Spleen (tissue), 11 donors: Measurements from ENCODE around the gene TCTA. TPM values are rescaled to one million over a fixed set of nuclear protein-coding genes. Genes with fewer than 3 reads are reported as not detected.
A peak's percentile ranks its signal among the peaks of the same experiment; 100 is the strongest.
"Not testable (repeated sequence)": the region's sequence is repeated elsewhere in the genome, so short reads cannot be mapped to it uniquely, and the experiment has no call there.

Source experiments
- DNase-seq: peaks from one replicate; pipeline ENCODE4 v3.0.0-alpha.2; 2020
- H3K27ac ChIP-seq, 8 donors: fragments of 200-600 bp; sonication (generic) in 7 of 8; 1 replicate in 4 of 8; 2 replicates in 4 of 8; pipeline versions ENCODE4 v1.5.0 to v1.8.0; 2016 to 2021; ENCODE audit warnings: inconsistent platforms in 4 of 8, mild to moderate bottlenecking in 4 of 8, moderate library complexity in 1 of 8
- H3K27me3 ChIP-seq, 7 donors: fragments of 200-600 bp; sonication (generic) in 6 of 7; replicated peaks in 1 of 7; 1 replicate in 4 of 7; 2 replicates in 3 of 7; pipeline versions ENCODE4 v1.5.0 to v1.8.0; 2016 to 2021; ENCODE audit warnings: inconsistent platforms in 3 of 7, mild to moderate bottlenecking in 1 of 7
- H3K36me3 ChIP-seq, 6 donors: fragments of 200-600 bp; sonication (generic) in 5 of 6; 1 replicate in 4 of 6; 2 replicates in 2 of 6; pipeline versions ENCODE4 v1.5.0 to v1.8.0; 2016 to 2021; ENCODE audit warnings: inconsistent platforms in 2 of 6
- H3K4me1 ChIP-seq, 6 donors: fragments of 200-600 bp; sonication (generic) in 5 of 6; 1 replicate in 3 of 6; 2 replicates in 3 of 6; pipeline versions ENCODE4 v1.5.0 to v1.8.0; 2016 to 2021; ENCODE audit warnings: inconsistent platforms in 3 of 6
- H3K4me3 ChIP-seq, 8 donors: fragments of 200-600 bp; sonication (generic) in 7 of 8; 1 replicate in 4 of 8; 2 replicates in 4 of 8; pipeline versions ENCODE4 v1.5.0 to v1.8.0; 2016 to 2021; ENCODE audit warnings: inconsistent platforms in 4 of 8, mild to moderate bottlenecking in 4 of 8, moderate library complexity in 2 of 8
- H3K9me3 ChIP-seq, 8 donors: fragments of 200-600 bp; sonication (generic) in 7 of 8; 1 replicate in 4 of 8; 2 replicates in 4 of 8; pipeline versions ENCODE4 v1.5.0 to v1.8.0; 2016 to 2021; ENCODE audit warnings: inconsistent platforms in 4 of 8
- CTCF ChIP-seq, 11 experiments: fragments of 200-600 bp in 7 of 11; fragments of 450-650 bp in 4 of 11; sonication (generic) in 4 of 11; IDR thresholded peaks in 8 of 11; conservative IDR thresholded peaks in 3 of 11; 1 replicate in 7 of 11; 2 replicates in 4 of 11; pipeline versions ENCODE4 v1.4.0 to v1.8.0; 2016 to 2021; ENCODE audit warnings: antibody characterized with exemption in 11 of 11, inconsistent platforms in 4 of 11, mild to moderate bottlenecking in 1 of 11
- POLR2A ChIP-seq, 3 donors: fragments of 450-650 bp; IDR thresholded peaks; one replicate each; pipeline ENCODE4 v1.5.1; 2017; ENCODE audit warnings: antibody characterized with exemption in 3 of 3, mild to moderate bottlenecking in 1 of 3
- POLR2AphosphoS5 ChIP-seq, 3 donors: sonication (generic); formaldehyde crosslinking; IDR thresholded peaks; one replicate each; pipeline ENCODE4 v1.5.1; 2017; ENCODE audit warnings: antibody characterized with exemption in 3 of 3
- WGBS, 5 donors: extraction: QIAGEN DNeasy Blood & Tissue Kit in 3 of 5; methylation state at CpG; one replicate each; pipeline versions ENCODE4 v1.1.5 to v1.1.7; 2013 to 2018; 5-methylcytosine and 5-hydroxymethylcytosine counted together
- intact Hi-C: fragments of 100-400 bp; cut with DNase I; formaldehyde crosslinking; loops from one replicate; pipeline ENCODE4 v1.15.0; 2023; ENCODE audit warnings: low total_unique reads
- polyA plus RNA-seq, 3 donors: library from polyadenylated mRNA; stranded (reverse); fragments of 200-250 nt; gene quantifications; one replicate each; pipeline ENCODE4 v1.2.1, GENCODE V29; 2013
- total RNA-seq, 7 donors: library from RNA; depleted of rRNA in 3 of 7; stranded (reverse); fragments of >200 nt in 3 of 7; fragmentation: NEBNext Ultra II Directional in 4 of 7; extraction: Animal tissue kit (Norgen Biotek cat#: 25700) in 4 of 7; gene quantifications; one replicate each; pipeline versions ENCODE4 v1.1.0 to v1.2.1, GENCODE V29; 2016 to 2021
- donor health status: healthy with polysubstance abuse.
- donor health status: DM: no; HTN: no; CAD: no; lungs with moderate emphysema.
- donor health status: DM: no; HTN: no; CAD: no.
- donor health status: Bipolar disorder and iron deficiency.
- donor health status: healthy.
- donor health status: DM: no; HTN: no; CAD: no.
- donor health status: DM: yes; HTN: yes; CAD: no.

The TCTA gene
- total and polyA plus RNA-seq, 10 donors, result 18.2 to 39.4 (median 27.8) TPM

- Histone ChIP-seq H3K4me3 (no peak overlapping the region), H3K4me1 (peaks cover 17 to 97% (median 90%) of the 10 kb centered on the region in 6 donors)
- 95 to 96% (median 96%) methylated on average over 6 of the region's 6 CpGs for WGBS, 5 donors
Observed at GRCh38 chr3:49389297-49389696, 22.9 kb upstream of the TCTA start.

GRCh38 chr3:49391310-49391709 lies 20.9 kb upstream of the TCTA start:
- peaks cover 22 to 97% (median 86%) of the 10 kb centered on the region in 6 donors for H3K4me1 ChIP-seq
- H3K27ac ChIP-seq, intact Hi-C loops, H3K9me3 ChIP-seq, DNase-seq, H3K4me3 ChIP-seq, H3K27me3 ChIP-seq: not testable (repeated sequence)
- peaks cover 0 to 55% (median 16%) of the 10 kb centered on the region in 6 donors for H3K36me3 ChIP-seq
- WGBS, 5 donors, result 72 to 94% (median 87%) methylated on average over 10 of the region's 10 CpGs

More at GRCh38 chr3:49389297-49389696, 22.9 kb upstream of the TCTA start:
- H3K9me3 ChIP-seq, result no peaks in the 10 kb centered on the region
- intact Hi-C loops, result no loop called here
- no peak overlapping the region for H3K27ac ChIP-seq
- no peak for DNase-seq
- TF ChIP-seq POLR2A (IDR thresholded peaks at IDR 0.05), result no peak
- no peak for TF ChIP-seq POLR2AphosphoS5 (IDR thresholded peaks at IDR 0.05)
- no peak for TF ChIP-seq CTCF (IDR thresholded peaks at IDR 0.05 in 8 of 11, conservative IDR thresholded peaks at IDR 0.05 in 3 of 11)
- H3K27me3 ChIP-seq, result no peaks in the 10 kb centered on the region
- H3K36me3 ChIP-seq, result peaks cover 0 to 35% (median 5%) of the 10 kb centered on the region in 6 donors

- peaks cover 40 to 97% (median 86%) of the 10 kb centered on the region in 6 donors for H3K4me1 ChIP-seq
- intact Hi-C loops, result no loop called here
- peak overlapping the region in 5 of 8 donors; percentile 14 to 59 (median 47) for H3K27ac ChIP-seq
- H3K9me3 ChIP-seq, result no peaks in the 10 kb centered on the region
- H3K27me3 ChIP-seq, result no peaks in the 10 kb centered on the region
- no peak for DNase-seq
- TF ChIP-seq POLR2AphosphoS5 (IDR thresholded peaks at IDR 0.05) (no peak), POLR2A (IDR thresholded peaks at IDR 0.05) (no peak), CTCF (IDR thresholded peaks at IDR 0.05 in 8 of 11, conservative IDR thresholded peaks at IDR 0.05 in 3 of 11) (no peak)
- peaks cover 0 to 59% (median 24%) of the 10 kb centered on the region in 6 donors for H3K36me3 ChIP-seq
- 45 to 74% (median 51%) methylated on average over 4 of the region's 4 CpGs for WGBS, 5 donors
- no peak overlapping the region for H3K4me3 ChIP-seq
Observed at GRCh38 chr3:49397470-49397869, 14.8 kb upstream of the TCTA start.

GRCh38 chr3:49399461-49399860 lies 12.8 kb upstream of the TCTA start:
- peaks cover 0 to 63% (median 26%) of the 10 kb centered on the region in 6 donors for H3K36me3 ChIP-seq
- no peaks in the 10 kb centered on the region for H3K27me3 ChIP-seq
- WGBS, 5 donors, result 93 to 96% (median 95%) methylated on average over 3 of the region's 3 CpGs
- intact Hi-C loops, result no loop called here
- H3K4me1 ChIP-seq, result peaks cover 44 to 99% (median 84%) of the 10 kb centered on the region in 6 donors
- H3K4me3 ChIP-seq, result no peak overlapping the region
- no peaks in the 10 kb centered on the region for H3K9me3 ChIP-seq
- TF ChIP-seq CTCF (IDR thresholded peaks at IDR 0.05 in 8 of 11, conservative IDR thresholded peaks at IDR 0.05 in 3 of 11) (no peak), POLR2AphosphoS5 (IDR thresholded peaks at IDR 0.05) (no peak), POLR2A (IDR thresholded peaks at IDR 0.05) (no peak)
- peak overlapping the region in 2 of 8 donors; percentile 2 to 51 for H3K27ac ChIP-seq
- DNase-seq, result no peak
